ENCODE data around the gene HIPK3.

The HIPK3 gene

GRCh38 chr11:33211580-33211979, 45.6 kb upstream of the HIPK3 start:
- no peak for TF ChIP-seq SETDB1 (IDR thresholded peaks at IDR 0.05; ENCODE audit: insufficient read length, low read length)
- no peak for TF ChIP-seq ZNF354C (tag by site-specific recombination; IDR thresholded peaks at IDR 0.05; ENCODE audit: borderline replicate concordance, low read depth)
- TF ChIP-seq BCL6B (tag by site-specific recombination; IDR thresholded peaks at IDR 0.05): no peak
- TF ChIP-seq ZNF768 (tag by site-specific recombination; IDR thresholded peaks at IDR 0.05): no peak
- TF ChIP-seq ZNF791 (tag by site-specific recombination; IDR thresholded peaks at IDR 0.05): no peak
- no peak for TF ChIP-seq HOXA7 (CRISPR knock-in tag; IDR thresholded peaks at IDR 0.05; ENCODE audit: borderline replicate concordance)
- TF ChIP-seq ZNF341 (tag by site-specific recombination; IDR thresholded peaks at IDR 0.05; ENCODE audit: low read depth): no peak
- no peak for TF ChIP-seq ZNF837 (tag by site-specific recombination; IDR thresholded peaks at IDR 0.05)
- TF ChIP-seq ZBTB8A (tag by site-specific recombination; IDR thresholded peaks at IDR 0.05): no peak
- TF ChIP-seq ZNF629 (tag by site-specific recombination; IDR thresholded peaks at IDR 0.05): no peak
- TF ChIP-seq ZNF10 (tag by site-specific recombination; IDR thresholded peaks at IDR 0.05): no peak
- Histone ChIP-seq H3K9me3 (ENCODE audit: control insufficient read depth, insufficient read depth, low read depth, low read length) (no peaks in the 10 kb centered on the region), H3K4me1 (ENCODE audit: control insufficient read depth, insufficient read depth, low read length) (no peaks in the 10 kb centered on the region), H3K36me3 (ENCODE audit: control insufficient read depth in 2 of 2, insufficient read depth in 1 of 2, low read length in 2 of 2) (no peaks in the 10 kb centered on the region), H3K4me3 (ENCODE audit: low read depth, low read length) (no peak overlapping the region), H3K27ac (ENCODE audit: extremely low read depth, low read depth, low read length) (no peak overlapping the region)
- ChIA-PET POLR2A (no interaction called here), CTCF (no interaction called here)

- CTCF ChIA-PET: no interaction called here
- no peaks in the 10 kb centered on the region for H3K9me3 ChIP-seq (ENCODE audit: control insufficient read depth, insufficient read depth, low read depth, low read length)
- TF ChIP-seq SP7 (tag by site-specific recombination; IDR thresholded peaks at IDR 0.05): no peak
- no peak for TF ChIP-seq TSHZ1 (tag by site-specific recombination; IDR thresholded peaks at IDR 0.05; ENCODE audit: borderline replicate concordance)
- no peak for TF ChIP-seq ZBTB44 (tag by site-specific recombination; IDR thresholded peaks at IDR 0.05)
- no peak for TF ChIP-seq ZNF561 (tag by site-specific recombination; IDR thresholded peaks at IDR 0.05; ENCODE audit: borderline replicate concordance)
- TF ChIP-seq PRDM6 (tag by site-specific recombination; IDR thresholded peaks at IDR 0.05): no peak
- TF ChIP-seq ZBTB17 (tag by site-specific recombination; IDR thresholded peaks at IDR 0.05): no peak
- TF ChIP-seq ZSCAN30 (tag by site-specific recombination; IDR thresholded peaks at IDR 0.05): no peak
- no peak for TF ChIP-seq ZNF776 (tag by site-specific recombination; IDR thresholded peaks at IDR 0.05; ENCODE audit: borderline replicate concordance)
- TF ChIP-seq SCRT1 (tag by site-specific recombination; IDR thresholded peaks at IDR 0.05; ENCODE audit: borderline replicate concordance): no peak
- TF ChIP-seq ZNF23 (tag by site-specific recombination; IDR thresholded peaks at IDR 0.05; ENCODE audit: borderline replicate concordance): no peak
- no peak for TF ChIP-seq ZNF133 (tag by site-specific recombination; IDR thresholded peaks at IDR 0.05)
- no peak for TF ChIP-seq ZNF76 (tag by site-specific recombination; IDR thresholded peaks at IDR 0.05; ENCODE audit: borderline replicate concordance, low read depth)
- no peak for TF ChIP-seq ZNF837 (tag by site-specific recombination; IDR thresholded peaks at IDR 0.05)
- TF ChIP-seq ZBTB48 (tag by site-specific recombination; IDR thresholded peaks at IDR 0.05): no peak
- no peak for TF ChIP-seq ZNF324 (tag by site-specific recombination; IDR thresholded peaks at IDR 0.05)
- TF ChIP-seq ZNF18 (tag by site-specific recombination; IDR thresholded peaks at IDR 0.05): no peak
- no peak for TF ChIP-seq ZNF548 (tag by site-specific recombination; IDR thresholded peaks at IDR 0.05)
- no peaks in the 10 kb centered on the region for H3K36me3 ChIP-seq (ENCODE audit: control insufficient read depth in 2 of 2, insufficient read depth in 1 of 2, low read length in 2 of 2)
- POLR2A ChIA-PET: no interaction called here
- no peaks in the 10 kb centered on the region for H3K4me1 ChIP-seq (ENCODE audit: control insufficient read depth, insufficient read depth, low read length)
- no peak overlapping the region for H3K4me3 ChIP-seq (ENCODE audit: low read depth, low read length)
- H3K27ac ChIP-seq (ENCODE audit: extremely low read depth, low read depth, low read length): no peak overlapping the region
Measured at GRCh38 chr11:33214187-33214586, 43.0 kb upstream of the HIPK3 start.
